ENCODE measurements around the gene PCED1A. TPM values are rescaled to one million over a fixed set of nuclear protein-coding genes. Genes with fewer than 3 reads are reported as not detected.
A peak's percentile ranks its signal among the peaks of the same experiment; 100 is the strongest.

PCED1A gene
- total and polyA plus RNA-seq, 2 experiments from 2014 or later, result 45.5 to 78.0 TPM

- peaks cover 5% of the 10 kb centered on the region for H3K4me1 ChIP-seq (ENCODE audit: low read depth)
- no peak overlapping the region for H3K27ac ChIP-seq
- no peaks in the 10 kb centered on the region for H3K9me3 ChIP-seq (ENCODE audit: low read depth)
- H3K4me3 ChIP-seq, result peak overlapping the region; percentile 80
- peaks cover 2% of the 10 kb centered on the region for H3K36me3 ChIP-seq
- DNase-seq (ENCODE audit: low read depth in 1 of 2, low spot score in 1 of 2), result no peak
- no peaks in the 10 kb centered on the region for H3K27me3 ChIP-seq
- no peak for TF ChIP-seq CTCF (IDR thresholded peaks at IDR 0.05; ENCODE audit: low read depth, low read length)
These were observed 720 bp downstream of the PCED1A start for GRCh38 chr20:2839732-2840137.

- DNase-seq (ENCODE audit: low read depth in 1 of 2, low spot score in 1 of 2), result no peak
- no peak overlapping the region for H3K4me3 ChIP-seq
- H3K9me3 ChIP-seq (ENCODE audit: low read depth), result no peaks in the 10 kb centered on the region
- H3K4me1 ChIP-seq (ENCODE audit: low read depth), result peaks cover 5% of the 10 kb centered on the region
- H3K36me3 ChIP-seq, result peaks cover 2% of the 10 kb centered on the region
- H3K27ac ChIP-seq, result no peak overlapping the region
- TF ChIP-seq CTCF (IDR thresholded peaks at IDR 0.05; ENCODE audit: low read depth, low read length), result no peak
- no peaks in the 10 kb centered on the region for H3K27me3 ChIP-seq
These were observed 1.4 kb downstream of the PCED1A start for GRCh38 chr20:2838847-2839671.

GRCh38 chr20:2838170-2838797 lies 2.2 kb downstream of the PCED1A start:
- peaks cover 2% of the 10 kb centered on the region for H3K36me3 ChIP-seq
- H3K27ac ChIP-seq, result no peak overlapping the region
- DNase-seq (ENCODE audit: low read depth in 1 of 2, low spot score in 1 of 2), result no peak
- TF ChIP-seq CTCF (IDR thresholded peaks at IDR 0.05; ENCODE audit: low read depth, low read length), result no peak
- H3K9me3 ChIP-seq (ENCODE audit: low read depth), result no peaks in the 10 kb centered on the region
- H3K27me3 ChIP-seq, result no peaks in the 10 kb centered on the region
- peaks cover 5% of the 10 kb centered on the region for H3K4me1 ChIP-seq (ENCODE audit: low read depth)
- no peak overlapping the region for H3K4me3 ChIP-seq

- no peak overlapping the region for H3K27ac ChIP-seq
- H3K4me1 ChIP-seq (ENCODE audit: low read depth), result peaks cover 5% of the 10 kb centered on the region
- no peaks in the 10 kb centered on the region for H3K27me3 ChIP-seq
- H3K4me3 ChIP-seq, result no peak overlapping the region
- peaks cover 2% of the 10 kb centered on the region for H3K36me3 ChIP-seq
- H3K9me3 ChIP-seq (ENCODE audit: low read depth), result no peaks in the 10 kb centered on the region
- DNase-seq (ENCODE audit: low read depth in 1 of 2, low spot score in 1 of 2), result no peak
- TF ChIP-seq CTCF (IDR thresholded peaks at IDR 0.05; ENCODE audit: low read depth, low read length), result no peak
These were observed 3.1 kb downstream of the PCED1A start for GRCh38 chr20:2837221-2837960.

- no peak for TF ChIP-seq CTCF (IDR thresholded peaks at IDR 0.05; ENCODE audit: low read depth, low read length)
- no peaks in the 10 kb centered on the region for H3K4me1 ChIP-seq (ENCODE audit: low read depth)
- peaks cover 2% of the 10 kb centered on the region for H3K36me3 ChIP-seq
- H3K27ac ChIP-seq, result no peak overlapping the region
- H3K27me3 ChIP-seq, result no peaks in the 10 kb centered on the region
- DNase-seq (ENCODE audit: low read depth in 1 of 2, low spot score in 1 of 2), result no peak
- H3K9me3 ChIP-seq (ENCODE audit: low read depth), result no peaks in the 10 kb centered on the region
- no peak overlapping the region for H3K4me3 ChIP-seq
These were observed 4.4 kb downstream of the PCED1A start for GRCh38 chr20:2836035-2836434.
